Kidney (tissue), 14 donors: Measurements from ENCODE around the gene PAK1IP1. TPM values are rescaled to one million over a fixed set of nuclear protein-coding genes. Genes with fewer than 3 reads are reported as not detected.

Source experiments
- DNase-seq, 5 donors: peaks; one replicate each; pipeline ENCODE4 v3.0.0-alpha.2; 2013 to 2020
- FAIRE-seq: peaks from 2 replicates; lab custom pipeline; 2012; peaks lifted over from hg19 to GRCh38; lab: Jason Lieb, UNC
- H3K27ac ChIP-seq, 2 donors: one replicate each; pipeline ENCODE4 v1.7.0; 2013; ENCODE audit warnings: low read depth in 2 of 2, low read length in 2 of 2, inconsistent platforms in 1 of 2
- H3K27me3 ChIP-seq: one replicate; pipeline ENCODE4 v1.7.1; 2013; ENCODE audit warnings: low read length, inconsistent platforms; ENCODE audit not compliant: control insufficient read depth, insufficient read depth
- H3K36me3 ChIP-seq, 3 donors: one replicate each; pipeline versions ENCODE4 v1.7.0 to v1.7.1; 2013; ENCODE audit warnings: low read length in 3 of 3, control low read depth in 1 of 3, inconsistent platforms in 1 of 3; ENCODE audit not compliant: insufficient read depth in 3 of 3, control insufficient read depth in 2 of 3
- H3K4me1 ChIP-seq, 3 donors: one replicate each; pipeline versions ENCODE4 v1.7.0 to v1.7.1; 2013; ENCODE audit warnings: low read length in 3 of 3, inconsistent platforms in 1 of 3, low read depth in 1 of 3; ENCODE audit not compliant: control insufficient read depth in 2 of 3, insufficient read depth in 2 of 3
- H3K4me3 ChIP-seq, 3 donors: one replicate each; pipeline versions ENCODE4 v1.7.0 to v1.8.1; 2013; ENCODE audit warnings: low read length in 3 of 3, control low read depth in 1 of 3, inconsistent platforms in 1 of 3
- H3K9ac ChIP-seq, 3 donors: one replicate each; pipeline versions ENCODE4 v1.7.0 to v1.7.1; 2013; ENCODE audit warnings: low read length in 3 of 3, control low read depth in 1 of 3, inconsistent platforms in 1 of 3
- H3K9me3 ChIP-seq, 3 donors: one replicate each; pipeline versions ENCODE4 v1.7.0 to v1.7.1; 2013; ENCODE audit warnings: low read length in 3 of 3, control low read depth in 1 of 3, inconsistent platforms in 1 of 3; ENCODE audit not compliant: control insufficient read depth in 2 of 3, insufficient read depth in 1 of 3
- CTCF ChIP-seq: IDR thresholded peaks from 3 replicates; pipeline ENCODE4 v1.5.1; 2012; ENCODE audit warnings: mild to moderate bottlenecking, moderate library complexity, borderline replicate concordance; ENCODE audit not compliant: insufficient read depth; ENCODE audit errors: extremely low read depth
- intact Hi-C: fragments of 100-400 bp; cut with DNase I; formaldehyde crosslinking; loops from one replicate; pipeline ENCODE4 v1.11.1; 2022
- polyA plus RNA-seq: library from polyadenylated mRNA; stranded (reverse); fragments of 350-450 nt; fragmentation: Illumina TruSeq; extraction: RNeasy Lipid Tissue Mini Kit (QIAGEN cat#74804); gene quantifications from one replicate; pipeline ENCODE4 v1.2.3, GENCODE V29; 2014; ENCODE audit warnings: low read depth, low replicate concordance; ENCODE audit not compliant: insufficient read depth
- total RNA-seq: library from RNA; stranded (reverse); fragmentation: NEBNext Ultra II Directional; extraction: Animal tissue kit (Norgen Biotek cat#: 25700); gene quantifications from one replicate; pipeline ENCODE4 v1.2.1, GENCODE V29; 2021
- donor health status: control.
- donor health status: control.
- donor health status: control.
- donor health status: control.
- donor health status: control.
- donor health status: DM: yes; HTN: yes; CAD: no.
- donor health status: Normal renal cell carcinoma (clear cell type).

PAK1IP1 gene
- total and polyA plus RNA-seq, 2 donors from 2014 or later = 11.2 to 11.6 TPM

GRCh38 chr6:10723567-10723881 lies 28.8 kb downstream of the PAK1IP1 start:
- Histone ChIP-seq H3K27ac (peak overlapping the region in 1 of 2 donors; percentile 77), H3K36me3 (peaks cover 0 to 23% (median 6%) of the 10 kb centered on the region in 3 donors), H3K9ac (peak overlapping the region; percentile 90 to 97 (median 93)), H3K9me3 (no peaks in the 10 kb centered on the region), H3K4me1 (peaks cover 0 to 17% (median 12%) of the 10 kb centered on the region in 3 donors), H3K27me3 (no peaks in the 10 kb centered on the region), H3K4me3 (peak overlapping the region; percentile 91 to 96 (median 94))
- no peak for TF ChIP-seq CTCF
- intact Hi-C loops = no loop called here
- no peak for FAIRE-seq
- DNase-seq = peak in 1 of 5 donors; percentile 63

GRCh38 chr6:10725044-10725443 lies 30.3 kb downstream of the PAK1IP1 start:
- Histone ChIP-seq H3K27me3 (no peaks in the 10 kb centered on the region), H3K9ac (peak overlapping the region in 1 of 3 donors; percentile 2), H3K27ac (no peak overlapping the region), H3K36me3 (peaks cover 0 to 36% (median 6%) of the 10 kb centered on the region in 3 donors), H3K9me3 (no peaks in the 10 kb centered on the region), H3K4me3 (peak overlapping the region in 1 of 3 donors; percentile 94), H3K4me1 (peaks cover 0 to 17% (median 12%) of the 10 kb centered on the region in 3 donors)
- DNase-seq (no peak), FAIRE-seq (no peak)
- intact Hi-C loops = no loop called here
- no peak for TF ChIP-seq CTCF

- no peak for FAIRE-seq
- H3K4me1 ChIP-seq = peaks cover 0 to 17% (median 12%) of the 10 kb centered on the region in 3 donors
- no peak for TF ChIP-seq CTCF
Observed at GRCh38 chr6:10725716-10726115, 30.9 kb downstream of the PAK1IP1 start.

GRCh38 chr6:10730254-10730653 lies 35.5 kb downstream of the PAK1IP1 start:
- FAIRE-seq (no peak), DNase-seq (no peak)
- H3K36me3 ChIP-seq = peaks cover 0 to 37% (median 11%) of the 10 kb centered on the region in 3 donors
- intact Hi-C loops = no loop called here
- H3K27ac ChIP-seq = no peak overlapping the region
- H3K9ac ChIP-seq = no peak overlapping the region
- H3K4me1 ChIP-seq = no peaks in the 10 kb centered on the region
- no peak for TF ChIP-seq CTCF
- H3K4me3 ChIP-seq = no peak overlapping the region
- no peaks in the 10 kb centered on the region for H3K9me3 ChIP-seq
- H3K27me3 ChIP-seq = no peaks in the 10 kb centered on the region

More at GRCh38 chr6:10725716-10726115, 30.9 kb downstream of the PAK1IP1 start:
- no peaks in the 10 kb centered on the region for H3K27me3 ChIP-seq
- no peak for DNase-seq
- H3K27ac ChIP-seq = no peak overlapping the region
- H3K36me3 ChIP-seq = peaks cover 0 to 40% (median 6%) of the 10 kb centered on the region in 3 donors
- intact Hi-C loops = no loop called here
- H3K4me3 ChIP-seq = no peak overlapping the region
- no peak overlapping the region for H3K9ac ChIP-seq
- H3K9me3 ChIP-seq = no peaks in the 10 kb centered on the region
